Myocyte (in vitro differentiated cells): ENCODE results near the gene NTRK3. TPM values are rescaled to one million over a fixed set of nuclear protein-coding genes. Genes with fewer than 3 reads are reported as not detected.

ENCODE experiments used
- DNase-seq: peaks from one replicate; pipeline ENCODE4 v3.0.0-alpha.2; 2012; ENCODE audit warnings: low read depth
- total RNA-seq: library from RNA; depleted of rRNA; stranded (reverse); fragments of >200 nt; gene quantifications from 2 replicates; pipeline ENCODE4 v1.2.3, GENCODE V29; 2014

The NTRK3 gene
- total RNA-seq, 1 donor from 2014 or later = 0.32 TPM

GRCh38 chr15:88006146-88006545 lies 250.4 kb downstream of the NTRK3 start:
- no peak for DNase-seq

- no peak for DNase-seq
Measured at GRCh38 chr15:88004399-88004798, 252.1 kb downstream of the NTRK3 start.

GRCh38 chr15:88003541-88004327 lies 252.8 kb downstream of the NTRK3 start:
- no peak for DNase-seq

- no peak for DNase-seq
Measured at GRCh38 chr15:88002706-88003105, 253.8 kb downstream of the NTRK3 start.

- DNase-seq = no peak
Measured at GRCh38 chr15:87998630-87999029, 257.9 kb downstream of the NTRK3 start.

GRCh38 chr15:87986776-87987175 lies 269.8 kb downstream of the NTRK3 start:
- no peak for DNase-seq

- DNase-seq = no peak
Measured at GRCh38 chr15:87985451-87985850, 271.1 kb downstream of the NTRK3 start.

- no peak for DNase-seq
Measured at GRCh38 chr15:87981969-87982368, 274.6 kb downstream of the NTRK3 start.

GRCh38 chr15:87977907-87978306 lies 278.6 kb downstream of the NTRK3 start:
- no peak for DNase-seq

- DNase-seq = no peak
Measured at GRCh38 chr15:87976552-87976951, 280.0 kb downstream of the NTRK3 start.

GRCh38 chr15:87973501-87974215 lies 282.9 kb downstream of the NTRK3 start:
- no peak for DNase-seq

GRCh38 chr15:87971076-87971475 lies 285.5 kb downstream of the NTRK3 start:
- no peak for DNase-seq

GRCh38 chr15:87967951-87968350 lies 288.6 kb downstream of the NTRK3 start:
- no peak for DNase-seq

GRCh38 chr15:87965304-87965703 lies 291.2 kb downstream of the NTRK3 start:
- DNase-seq = no peak

GRCh38 chr15:87962428-87962827 lies 294.1 kb downstream of the NTRK3 start:
- no peak for DNase-seq

GRCh38 chr15:87961851-87962420 lies 294.6 kb downstream of the NTRK3 start:
- no peak for DNase-seq

- DNase-seq = no peak
Measured at GRCh38 chr15:87959662-87960061, 296.9 kb downstream of the NTRK3 start.

GRCh38 chr15:87959080-87959479 lies 297.5 kb downstream of the NTRK3 start:
- no peak for DNase-seq

GRCh38 chr15:87955284-87955909 lies 301.1 kb downstream of the NTRK3 start:
- no peak for DNase-seq

GRCh38 chr15:87954793-87955192 lies 301.7 kb downstream of the NTRK3 start:
- DNase-seq = no peak

GRCh38 chr15:87952736-87953287 lies 303.7 kb downstream of the NTRK3 start:
- no peak for DNase-seq
